K562 (cell line): ENCODE data around the gene ITGA2B. TPM values are rescaled to one million over a fixed set of nuclear protein-coding genes. Genes with fewer than 3 reads are reported as not detected.
A peak's percentile ranks its signal among the peaks of the same experiment; 100 is the strongest.

ENCODE experiments used
- BACH1 ChIP-seq: fragments of 200-800 bp; sonication (Bioruptor generic); IDR thresholded peaks from 2 replicates; pipeline ENCODE4 v1.6.1; 2016; ENCODE audit warnings: missing genetic modification characterization, missing compliant biosample characterization
- CBFB ChIP-seq: sonication (generic); formaldehyde crosslinking; IDR thresholded peaks from 2 replicates; pipeline ENCODE4 v1.4.0; 2020; ENCODE audit warnings: mild to moderate bottlenecking, missing genetic modification reagents
- CBX5 ChIP-seq: IDR thresholded peaks from 2 replicates; pipeline ENCODE4 v1.6.1; 2014; ENCODE audit warnings: low read depth, borderline replicate concordance
- CREM ChIP-seq: IDR thresholded peaks from 2 replicates; pipeline ENCODE4 v1.6.1; 2014; ENCODE audit warnings: antibody characterized with exemption, low read depth
- E2F3 ChIP-seq: fragments of 250-450 bp; sonication (Bioruptor Pico); IDR thresholded peaks from 2 replicates; pipeline ENCODE4 v1.4.0; 2020; ENCODE audit warnings: mild to moderate bottlenecking
- EGR1 ChIP-seq: fragments of 450-650 bp; conservative IDR thresholded peaks from 2 replicates; pipeline ENCODE4 v1.6.1; 2017; ENCODE audit warnings: mild to moderate bottlenecking
- EP400 ChIP-seq: fragments of 450-650 bp; IDR thresholded peaks from 2 replicates; pipeline ENCODE4 v1.6.1; 2017; ENCODE audit warnings: antibody characterized with exemption, mild to moderate bottlenecking, moderate library complexity
- HCFC1 ChIP-seq: IDR thresholded peaks from 2 replicates; pipeline ENCODE4 v1.6.1; 2012; ENCODE audit warnings: low read depth, low read length, improper control_type of control experiment
- HDGF ChIP-seq: fragments of 450-650 bp; IDR thresholded peaks from 2 replicates; pipeline ENCODE4 v1.6.1; 2016
- NFYB ChIP-seq: IDR thresholded peaks from 2 replicates; pipeline ENCODE4 v1.6.1; 2011; ENCODE audit warnings: mild to moderate bottlenecking, moderate library complexity; ENCODE audit not compliant: insufficient read length; ENCODE audit errors: extremely low read depth
- RFX5 ChIP-seq: IDR thresholded peaks from 2 replicates; pipeline ENCODE4 v1.6.1; 2011; ENCODE audit warnings: low read depth, mild to moderate bottlenecking, improper control_type of control experiment, low read length
- SETDB1 ChIP-seq: IDR thresholded peaks from one replicate; pipeline ENCODE4 v1.6.1; 2012; ENCODE audit warnings: low read length, control low read depth, inconsistent platforms
- XRCC5 ChIP-seq: fragments of 200-400 bp; formaldehyde crosslinking; IDR thresholded peaks from 2 replicates; pipeline ENCODE4 v1.6.1; 2017; ENCODE audit warnings: low read depth, mild to moderate bottlenecking, low read length
- ZFPM2 ChIP-seq: fragments of 250-450 bp; sonication (Bioruptor Pico); IDR thresholded peaks from 2 replicates; pipeline ENCODE4 v1.5.1; 2022; ENCODE audit warnings: mild to moderate bottlenecking
- ZKSCAN1 ChIP-seq: fragments of 150-350 bp; IDR thresholded peaks from 2 replicates; pipeline ENCODE4 v1.6.1; 2016; ENCODE audit warnings: low read depth, low read length
- polyA plus RNA-seq, 8 experiments: library from polyadenylated mRNA; depleted of rRNA in 4 of 8; stranded (reverse) in 5 of 8; unstranded in 3 of 8; fragments of >200 nt; fragmentation: Nextera tagmentation in 2 of 8; fragmentation: Illumina TruSeq in 1 of 8; extraction: Ambion mirVana in 2 of 8; extraction: Trizol in 1 of 8; gene quantifications; 2 replicates each; pipeline versions ENCODE4 v1.2.1 to v1.2.3, GENCODE V29; 2011 to 2014; ENCODE audit warnings: inconsistent platforms in 1 of 8, missing spikeins in 1 of 8
- total RNA-seq, 7 experiments: library from RNA; depleted of rRNA in 6 of 7; stranded (reverse); fragments of >200 nt in 6 of 7; fragmentation: Illumina TruSeq in 2 of 7; extraction: Trizol in 2 of 7; gene quantifications; 2 replicates each; pipeline versions ENCODE4 v1.2.1 to v1.2.3, GENCODE V29; 2011 to 2021; ENCODE audit warnings: low replicate concordance in 1 of 7
- TF ChIP-seq, protein P1 (sequence below): fragments of 250-450 bp; sonication (Bioruptor Pico); IDR thresholded peaks from 2 replicates; pipeline ENCODE4 v1.8.0; 2021; ENCODE audit warnings: borderline replicate concordance, mild to moderate bottlenecking, moderate library complexity; ENCODE audit not compliant: poor library complexity, severe bottlenecking
- TF ChIP-seq, protein P2 (sequence below): fragments of 450-650 bp; IDR thresholded peaks from 2 replicates; pipeline ENCODE4 v1.6.1; 2016; ENCODE audit warnings: borderline replicate concordance
- TF ChIP-seq, protein P3 (sequence below): fragments of 250-450 bp; sonication (Bioruptor Pico); IDR thresholded peaks from 2 replicates; pipeline ENCODE4 v1.4.0; 2020; ENCODE audit warnings: mild to moderate bottlenecking
- TF ChIP-seq, protein P4 (sequence below): sonication (generic); formaldehyde crosslinking; IDR thresholded peaks from 2 replicates; pipeline ENCODE4 v1.5.0; 2020; ENCODE audit warnings: missing genetic modification reagents
- TF ChIP-seq, protein P5 (sequence below), 3 experiments: fragments of 200-800 bp in 1 of 3; sonication (Bioruptor generic) in 1 of 3; sonication (generic) in 1 of 3; formaldehyde crosslinking in 1 of 3; IDR thresholded peaks; 2 replicates each; pipeline versions ENCODE4 v1.6.1 to v1.8.0; 2016 to 2022; ENCODE audit warnings: mild to moderate bottlenecking in 2 of 3, missing compliant biosample characterization in 2 of 3, missing genetic modification characterization in 2 of 3, missing genetic modification reagents in 1 of 3
- TF ChIP-seq, protein P6 (sequence below): sonication (generic); formaldehyde crosslinking; IDR thresholded peaks from 2 replicates; pipeline ENCODE4 v1.8.0; 2022; ENCODE audit warnings: missing genetic modification reagents, mild to moderate bottlenecking, moderate library complexity, borderline replicate concordance

Gene ITGA2B
- total and polyA plus RNA-seq, 9 of the 15 experiments (the other 6 are each of a cell fraction or from before 2014, with no cell fraction given) = 1.1 to 26.4 (median 5.6) TPM

DNA sequence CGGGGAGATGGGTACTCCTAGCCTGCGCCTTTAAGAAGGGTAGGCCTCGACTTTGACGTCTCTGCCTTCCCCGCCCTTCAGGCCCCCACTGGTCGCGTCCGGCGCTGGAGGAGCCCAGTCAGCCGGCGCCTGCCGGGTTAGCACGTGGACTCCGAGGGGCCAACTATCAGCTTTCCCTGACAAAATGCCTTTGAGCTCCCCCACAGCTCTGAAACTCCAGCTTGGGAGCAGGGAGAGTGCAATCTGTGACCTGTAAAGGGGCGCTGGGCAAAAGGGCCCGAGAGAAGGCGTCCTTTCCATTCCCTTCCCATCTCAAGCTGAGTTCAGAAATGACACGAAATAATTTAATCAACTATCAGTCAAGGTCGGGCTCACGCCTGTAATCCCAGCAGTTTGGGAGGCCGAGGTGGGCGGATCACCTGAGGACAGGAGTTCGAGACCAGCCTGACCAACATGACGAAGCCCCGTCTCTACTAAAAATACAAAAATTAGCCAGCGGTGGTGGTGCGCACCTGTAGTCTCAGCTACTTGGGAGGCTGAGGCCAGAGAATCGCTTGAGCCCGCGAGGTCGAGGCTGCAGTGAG lies 62.5 kb downstream of the ITGA2B start (continued):
- TF ChIP-seq, protein P1, sequence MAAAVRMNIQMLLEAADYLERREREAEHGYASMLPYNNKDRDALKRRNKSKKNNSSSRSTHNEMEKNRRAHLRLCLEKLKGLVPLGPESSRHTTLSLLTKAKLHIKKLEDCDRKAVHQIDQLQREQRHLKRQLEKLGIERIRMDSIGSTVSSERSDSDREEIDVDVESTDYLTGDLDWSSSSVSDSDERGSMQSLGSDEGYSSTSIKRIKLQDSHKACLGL = peak; percentile 81
- TF ChIP-seq SETDB1 (no peak), EP400 (peak; percentile 84), HCFC1 (peak; percentile 38; the same call in 1 of the 2 replicates), BACH1 (no peak), ZKSCAN1 (peak; percentile 60; the same call in 1 of the 2 replicates), ZFPM2 (CRISPR knock-in tag) (no peak), HDGF (0 out of 2 replicates have a peak, but pooled peaks have one; percentile 33), CBX5 (0 out of 2 replicates have a peak, but pooled peaks have one; percentile 4), XRCC5 (peak; percentile 62; the same call in 1 of the 2 replicates), CREM (peak; percentile 84), E2F3 (CRISPR knock-in tag) (no peak), EGR1 (peak; percentile 60; the same call in 1 of the 2 replicates), NFYB (peak; percentile 21), CBFB (CRISPR knock-in tag) (no peak), RFX5 (no peak)
- TF ChIP-seq, protein P2, sequence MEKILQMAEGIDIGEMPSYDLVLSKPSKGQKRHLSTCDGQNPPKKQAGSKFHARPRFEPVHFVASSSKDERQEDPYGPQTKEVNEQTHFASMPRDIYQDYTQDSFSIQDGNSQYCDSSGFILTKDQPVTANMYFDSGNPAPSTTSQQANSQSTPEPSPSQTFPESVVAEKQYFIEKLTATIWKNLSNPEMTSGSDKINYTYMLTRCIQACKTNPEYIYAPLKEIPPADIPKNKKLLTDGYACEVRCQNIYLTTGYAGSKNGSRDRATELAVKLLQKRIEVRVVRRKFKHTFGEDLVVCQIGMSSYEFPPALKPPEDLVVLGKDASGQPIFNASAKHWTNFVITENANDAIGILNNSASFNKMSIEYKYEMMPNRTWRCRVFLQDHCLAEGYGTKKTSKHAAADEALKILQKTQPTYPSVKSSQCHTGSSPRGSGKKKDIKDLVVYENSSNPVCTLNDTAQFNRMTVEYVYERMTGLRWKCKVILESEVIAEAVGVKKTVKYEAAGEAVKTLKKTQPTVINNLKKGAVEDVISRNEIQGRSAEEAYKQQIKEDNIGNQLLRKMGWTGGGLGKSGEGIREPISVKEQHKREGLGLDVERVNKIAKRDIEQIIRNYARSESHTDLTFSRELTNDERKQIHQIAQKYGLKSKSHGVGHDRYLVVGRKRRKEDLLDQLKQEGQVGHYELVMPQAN = peak; percentile 65; the same call in 1 of the 2 replicates
- TF ChIP-seq, protein P3, sequence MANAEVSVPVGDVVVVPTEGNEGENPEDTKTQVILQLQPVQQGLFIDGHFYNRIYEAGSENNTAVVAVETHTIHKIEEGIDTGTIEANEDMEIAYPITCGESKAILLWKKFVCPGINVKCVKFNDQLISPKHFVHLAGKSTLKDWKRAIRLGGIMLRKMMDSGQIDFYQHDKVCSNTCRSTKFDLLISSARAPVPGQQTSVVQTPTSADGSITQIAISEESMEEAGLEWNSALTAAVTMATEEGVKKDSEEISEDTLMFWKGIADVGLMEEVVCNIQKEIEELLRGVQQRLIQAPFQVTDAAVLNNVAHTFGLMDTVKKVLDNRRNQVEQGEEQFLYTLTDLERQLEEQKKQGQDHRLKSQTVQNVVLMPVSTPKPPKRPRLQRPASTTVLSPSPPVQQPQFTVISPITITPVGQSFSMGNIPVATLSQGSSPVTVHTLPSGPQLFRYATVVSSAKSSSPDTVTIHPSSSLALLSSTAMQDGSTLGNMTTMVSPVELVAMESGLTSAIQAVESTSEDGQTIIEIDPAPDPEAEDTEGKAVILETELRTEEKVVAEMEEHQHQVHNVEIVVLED (CRISPR knock-in tag) = peak; percentile 49; the same call in 1 of the 2 replicates
- TF ChIP-seq, protein P4, sequence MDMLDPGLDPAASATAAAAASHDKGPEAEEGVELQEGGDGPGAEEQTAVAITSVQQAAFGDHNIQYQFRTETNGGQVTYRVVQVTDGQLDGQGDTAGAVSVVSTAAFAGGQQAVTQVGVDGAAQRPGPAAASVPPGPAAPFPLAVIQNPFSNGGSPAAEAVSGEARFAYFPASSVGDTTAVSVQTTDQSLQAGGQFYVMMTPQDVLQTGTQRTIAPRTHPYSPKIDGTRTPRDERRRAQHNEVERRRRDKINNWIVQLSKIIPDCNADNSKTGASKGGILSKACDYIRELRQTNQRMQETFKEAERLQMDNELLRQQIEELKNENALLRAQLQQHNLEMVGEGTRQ (CRISPR knock-in tag) = peak; percentile 79
- TF ChIP-seq, protein P5, sequence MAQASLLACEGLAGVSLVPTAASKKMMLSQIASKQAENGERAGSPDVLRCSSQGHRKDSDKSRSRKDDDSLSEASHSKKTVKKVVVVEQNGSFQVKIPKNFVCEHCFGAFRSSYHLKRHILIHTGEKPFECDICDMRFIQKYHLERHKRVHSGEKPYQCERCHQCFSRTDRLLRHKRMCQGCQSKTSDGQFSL (CRISPR knock-in tag; IDR thresholded peaks at IDR 0.05) = peak; percentile 98
- TF ChIP-seq, protein P5 (tag; IDR thresholded peaks at IDR 0.05) = peak in 1 of 2 experiments; percentile 88; a peak in 1 of 4 replicates
- TF ChIP-seq, protein P6, sequence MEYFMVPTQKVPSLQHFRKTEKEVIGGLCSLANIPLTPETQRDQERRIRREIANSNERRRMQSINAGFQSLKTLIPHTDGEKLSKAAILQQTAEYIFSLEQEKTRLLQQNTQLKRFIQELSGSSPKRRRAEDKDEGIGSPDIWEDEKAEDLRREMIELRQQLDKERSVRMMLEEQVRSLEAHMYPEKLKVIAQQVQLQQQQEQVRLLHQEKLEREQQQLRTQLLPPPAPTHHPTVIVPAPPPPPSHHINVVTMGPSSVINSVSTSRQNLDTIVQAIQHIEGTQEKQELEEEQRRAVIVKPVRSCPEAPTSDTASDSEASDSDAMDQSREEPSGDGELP (CRISPR knock-in tag) = peak; percentile 89
